ENCODE data around the gene SKP1. TPM values are rescaled to one million over a fixed set of nuclear protein-coding genes. Genes with fewer than 3 reads are reported as not detected.
A peak's percentile ranks its signal among the peaks of the same experiment; 100 is the strongest.

SKP1 gene
- total and polyA plus RNA-seq, 10 of the 15 experiments (the other 5 are each of a cell fraction or from before 2014, with no cell fraction given) = 100 to 1,686 (median 519) TPM

DNA sequence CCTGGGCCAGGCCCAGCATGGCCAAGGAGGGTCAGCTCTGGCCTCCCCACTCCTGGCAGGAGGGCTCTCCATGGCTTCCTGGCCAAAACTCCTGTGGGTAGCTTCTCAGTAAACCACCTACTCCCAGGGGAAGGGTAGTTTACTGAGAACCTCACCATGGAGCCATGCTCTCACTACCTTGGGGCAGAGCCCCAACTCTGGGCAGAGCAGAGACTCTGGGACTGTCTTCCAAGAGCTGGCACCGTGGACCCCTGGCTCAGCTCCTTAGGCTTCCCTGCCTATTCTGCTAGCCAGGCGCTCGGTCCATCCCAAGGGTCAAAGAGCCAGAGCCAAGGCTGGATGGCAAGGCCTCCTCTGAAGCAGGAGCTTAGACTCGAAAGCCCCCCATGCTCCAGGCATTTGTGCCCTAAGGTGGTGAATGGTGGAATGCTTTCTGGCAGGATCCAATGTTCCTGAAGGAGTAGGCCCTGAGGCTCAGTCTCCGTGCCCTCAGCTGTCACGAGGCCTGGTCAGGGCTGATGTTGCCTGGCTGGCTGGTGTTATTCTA is 42.7 kb downstream of the SKP1 start (continued):
- TF ChIP-seq, protein P1, sequence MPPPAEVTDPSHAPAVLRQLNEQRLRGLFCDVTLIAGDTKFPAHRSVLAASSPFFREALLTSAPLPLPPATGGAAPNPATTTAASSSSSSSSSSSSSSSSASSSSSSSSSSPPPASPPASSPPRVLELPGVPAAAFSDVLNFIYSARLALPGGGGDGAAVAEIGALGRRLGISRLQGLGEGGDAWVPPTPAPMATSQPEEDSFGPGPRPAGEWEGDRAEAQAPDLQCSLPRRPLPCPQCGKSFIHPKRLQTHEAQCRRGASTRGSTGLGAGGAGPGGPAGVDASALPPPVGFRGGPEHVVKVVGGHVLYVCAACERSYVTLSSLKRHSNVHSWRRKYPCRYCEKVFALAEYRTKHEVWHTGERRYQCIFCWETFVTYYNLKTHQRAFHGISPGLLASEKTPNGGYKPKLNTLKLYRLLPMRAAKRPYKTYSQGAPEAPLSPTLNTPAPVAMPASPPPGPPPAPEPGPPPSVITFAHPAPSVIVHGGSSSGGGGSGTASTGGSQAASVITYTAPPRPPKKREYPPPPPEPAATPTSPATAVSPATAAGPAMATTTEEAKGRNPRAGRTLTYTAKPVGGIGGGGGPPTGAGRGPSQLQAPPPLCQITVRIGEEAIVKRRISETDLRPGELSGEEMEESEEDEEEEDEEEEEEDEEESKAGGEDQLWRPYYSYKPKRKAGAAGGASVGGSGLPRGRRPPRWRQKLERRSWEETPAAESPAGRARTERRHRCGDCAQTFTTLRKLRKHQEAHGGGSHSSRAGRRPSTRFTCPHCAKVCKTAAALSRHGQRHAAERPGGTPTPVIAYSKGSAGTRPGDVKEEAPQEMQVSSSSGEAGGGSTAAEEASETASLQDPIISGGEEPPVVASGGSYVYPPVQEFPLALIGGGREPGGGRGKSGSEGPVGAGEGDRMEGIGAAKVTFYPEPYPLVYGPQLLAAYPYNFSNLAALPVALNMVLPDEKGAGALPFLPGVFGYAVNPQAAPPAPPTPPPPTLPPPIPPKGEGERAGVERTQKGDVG (CRISPR knock-in tag; IDR thresholded peaks at IDR 0.05) = no peak
- TF ChIP-seq GABPA (IDR thresholded peaks at IDR 0.05; ENCODE audit: low read depth) = no peak

DNA sequence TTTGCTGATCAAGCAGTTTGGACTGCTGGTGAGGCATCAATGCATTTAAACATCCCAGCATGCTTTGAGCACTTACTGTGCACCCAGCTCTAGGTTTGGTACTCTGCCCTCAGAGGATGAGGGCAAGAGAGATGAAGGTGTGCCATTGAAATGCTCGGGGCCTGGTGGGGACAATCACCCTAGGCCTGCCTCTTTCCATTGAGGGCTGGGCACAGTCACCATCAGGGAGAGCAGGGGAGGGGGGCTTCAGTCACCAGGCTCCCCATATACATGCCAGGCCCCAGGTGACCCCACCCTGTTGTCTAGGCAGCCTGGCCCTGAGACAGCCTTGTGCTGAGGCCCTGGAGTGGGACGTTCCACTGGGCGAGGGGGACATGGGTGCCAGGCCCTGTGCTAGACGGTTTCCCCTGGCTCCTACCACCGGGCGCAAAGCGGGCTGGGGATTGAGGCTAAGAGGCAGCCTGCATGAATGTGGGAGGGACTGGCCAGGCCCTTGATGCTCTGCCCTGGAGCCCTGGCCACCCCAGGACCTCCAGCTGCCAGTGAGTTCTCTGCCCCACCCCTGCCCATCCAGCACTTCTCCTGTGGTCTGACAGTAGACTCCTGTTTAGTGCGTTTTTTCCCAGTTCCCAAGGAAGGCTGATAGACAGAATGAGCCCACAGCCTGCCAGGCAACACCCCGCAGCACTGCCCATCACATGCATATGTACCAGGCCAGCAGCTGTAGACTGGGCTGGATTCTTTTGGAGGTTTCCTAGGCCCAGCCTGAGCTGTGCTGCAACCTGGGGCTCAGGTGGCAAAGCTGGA is 43.4 kb downstream of the SKP1 start:
- peak overlapping the region; percentile 93 for H3K4me2 ChIP-seq (ENCODE audit: control insufficient read depth, insufficient read depth)
- no peak for FAIRE-seq

More for the DNA sequence above, 43.4 kb downstream of the SKP1 start:
- no peaks in the 10 kb centered on the region for H4K20me1 ChIP-seq (ENCODE audit: control insufficient read depth, insufficient read depth)
- ATAC-seq (no peak; the same call in 2 of the 3 replicates), DNase-seq (ENCODE audit: low read depth, low spot score) (no peak)
- intact Hi-C loops (cut with micrococcal nuclease; ENCODE audit: unreplicated experiment) = loop anchor here (2.0 kb wide), 2 partner anchors 19 to 63 kb away; partner anchors contain the start of gene TCF7
- ChIA-PET SMC1A (ENCODE audit: uncharacterized antibody, unreplicated experiment) (interaction anchor here (1.1 to 21.6 kb wide), 5 partner anchors 8 to 94 kb away, joined by 3 to 441 read pairs (median 6); no protein-coding TSS in a partner anchor), POLR2A (interaction anchor here (0.5 to 19.5 kb wide), 5 partner anchors 9 to 639 kb away, joined by 3 to 291 read pairs (median 3); partner anchors contain the start of gene TCF7), CTCF (interaction anchor here (1.0 to 24.1 kb wide), 7 partner anchors 12 to 95 kb away, joined by 3 to 792 read pairs (median 8); no protein-coding TSS in a partner anchor), RAD21 (ENCODE audit: unreplicated experiment) (interaction anchor here (1.1 to 12.6 kb wide), 8 partner anchors 8 to 93 kb away, joined by 3 to 128 read pairs (median 12); partner anchors contain the start of gene TCF7)
- peaks cover 12 to 19% of the 10 kb centered on the region in 2 experiments; a peak in 3 of 4 replicates for H3K36me3 ChIP-seq (ENCODE audit: control insufficient read depth in 2 of 2, insufficient read depth in 2 of 2, low read length in 1 of 2)
- peaks cover 40% of the 10 kb centered on the region for H3K79me2 ChIP-seq (ENCODE audit: control insufficient read depth, insufficient read depth, low read length)
- H3K4me1 ChIP-seq (ENCODE audit: control insufficient read depth, insufficient read depth, low read length) = peaks cover 70% of the 10 kb centered on the region
- no peak overlapping the region for H2AFZ ChIP-seq (ENCODE audit: control insufficient read depth, low read depth, low read length)
- TSS peak; percentile 37 for BruUV-seq (replicated peaks)
- peak overlapping the region; percentile 98 for H3K27ac ChIP-seq (ENCODE audit: control insufficient read depth, insufficient read depth)
- H3K9ac ChIP-seq (ENCODE audit: control insufficient read depth, insufficient read depth, low read length) = peak overlapping the region; percentile 70
- TF ChIP-seq, protein P2, sequence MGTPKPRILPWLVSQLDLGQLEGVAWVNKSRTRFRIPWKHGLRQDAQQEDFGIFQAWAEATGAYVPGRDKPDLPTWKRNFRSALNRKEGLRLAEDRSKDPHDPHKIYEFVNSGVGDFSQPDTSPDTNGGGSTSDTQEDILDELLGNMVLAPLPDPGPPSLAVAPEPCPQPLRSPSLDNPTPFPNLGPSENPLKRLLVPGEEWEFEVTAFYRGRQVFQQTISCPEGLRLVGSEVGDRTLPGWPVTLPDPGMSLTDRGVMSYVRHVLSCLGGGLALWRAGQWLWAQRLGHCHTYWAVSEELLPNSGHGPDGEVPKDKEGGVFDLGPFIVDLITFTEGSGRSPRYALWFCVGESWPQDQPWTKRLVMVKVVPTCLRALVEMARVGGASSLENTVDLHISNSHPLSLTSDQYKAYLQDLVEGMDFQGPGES (IDR thresholded peaks at IDR 0.05) = no peak
- peak; percentile 23; the same call in 1 of the 2 replicates for TF ChIP-seq BACH1 (IDR thresholded peaks at IDR 0.05; ENCODE audit: borderline replicate concordance)
- no peaks in the 10 kb centered on the region for H3K27me3 ChIP-seq (replicated peaks in 1 of 2; ENCODE audit: control insufficient read depth in 2 of 2, insufficient read depth in 2 of 2, low read length in 1 of 2)
- 84% methylated on average over 9 of the region's 9 CpGs for WGBS (ENCODE audit: insufficient coverage, insufficient replicate concordance, low lambda C conversion rate, missing lambda C conversion rate)
- in situ Hi-C loops (cut with MboI) = no loop called here
- peak overlapping the region; percentile 49; the same call in 1 of the 2 replicates for H3K4me3 ChIP-seq
- H3K9me3 ChIP-seq (replicated peaks; ENCODE audit: control insufficient read depth, insufficient read depth, low read length) = no peaks in the 10 kb centered on the region

Measured in GM12878 (cell line).